Measurements from ENCODE around the gene PPP2R3B.

GRCh38 chrX:371907-372306 is 14.8 kb downstream of the PPP2R3B start:
- TF ChIP-seq, protein P1, sequence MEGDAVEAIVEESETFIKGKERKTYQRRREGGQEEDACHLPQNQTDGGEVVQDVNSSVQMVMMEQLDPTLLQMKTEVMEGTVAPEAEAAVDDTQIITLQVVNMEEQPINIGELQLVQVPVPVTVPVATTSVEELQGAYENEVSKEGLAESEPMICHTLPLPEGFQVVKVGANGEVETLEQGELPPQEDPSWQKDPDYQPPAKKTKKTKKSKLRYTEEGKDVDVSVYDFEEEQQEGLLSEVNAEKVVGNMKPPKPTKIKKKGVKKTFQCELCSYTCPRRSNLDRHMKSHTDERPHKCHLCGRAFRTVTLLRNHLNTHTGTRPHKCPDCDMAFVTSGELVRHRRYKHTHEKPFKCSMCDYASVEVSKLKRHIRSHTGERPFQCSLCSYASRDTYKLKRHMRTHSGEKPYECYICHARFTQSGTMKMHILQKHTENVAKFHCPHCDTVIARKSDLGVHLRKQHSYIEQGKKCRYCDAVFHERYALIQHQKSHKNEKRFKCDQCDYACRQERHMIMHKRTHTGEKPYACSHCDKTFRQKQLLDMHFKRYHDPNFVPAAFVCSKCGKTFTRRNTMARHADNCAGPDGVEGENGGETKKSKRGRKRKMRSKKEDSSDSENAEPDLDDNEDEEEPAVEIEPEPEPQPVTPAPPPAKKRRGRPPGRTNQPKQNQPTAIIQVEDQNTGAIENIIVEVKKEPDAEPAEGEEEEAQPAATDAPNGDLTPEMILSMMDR (IDR thresholded peaks at IDR 0.05): no peak
- no peak for TF ChIP-seq POLR2A (IDR thresholded peaks at IDR 0.05)
